Hypothalamus (tissue), 51 donors: ENCODE results near the gene PARD3B.

Experiments
- DNase-seq, 51 donors: peaks; one replicate each; lab custom pipeline; 2025; lab: John Stamatoyannopoulos, UW

Gene PARD3B

DNA sequence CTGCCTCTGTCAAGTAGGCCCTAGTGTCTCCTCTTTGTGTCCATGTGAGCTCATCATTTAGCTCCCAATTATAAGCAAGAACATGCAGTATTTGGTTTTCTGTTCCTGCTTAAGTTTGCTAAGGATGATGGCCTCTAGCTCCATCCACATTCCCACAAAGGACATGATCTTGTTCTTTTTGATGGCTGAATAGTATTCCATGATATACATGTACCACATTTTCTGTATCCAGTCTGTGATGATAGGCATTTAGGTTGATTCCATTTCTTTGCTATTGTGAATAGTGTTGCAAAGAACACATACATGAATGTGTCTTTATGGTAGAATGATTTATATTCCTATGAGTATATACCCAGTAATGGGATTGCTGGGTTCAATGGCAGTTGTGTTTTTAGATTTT, 263.2 kb downstream of the PARD3B start:
- DNase-seq: no peak

DNA sequence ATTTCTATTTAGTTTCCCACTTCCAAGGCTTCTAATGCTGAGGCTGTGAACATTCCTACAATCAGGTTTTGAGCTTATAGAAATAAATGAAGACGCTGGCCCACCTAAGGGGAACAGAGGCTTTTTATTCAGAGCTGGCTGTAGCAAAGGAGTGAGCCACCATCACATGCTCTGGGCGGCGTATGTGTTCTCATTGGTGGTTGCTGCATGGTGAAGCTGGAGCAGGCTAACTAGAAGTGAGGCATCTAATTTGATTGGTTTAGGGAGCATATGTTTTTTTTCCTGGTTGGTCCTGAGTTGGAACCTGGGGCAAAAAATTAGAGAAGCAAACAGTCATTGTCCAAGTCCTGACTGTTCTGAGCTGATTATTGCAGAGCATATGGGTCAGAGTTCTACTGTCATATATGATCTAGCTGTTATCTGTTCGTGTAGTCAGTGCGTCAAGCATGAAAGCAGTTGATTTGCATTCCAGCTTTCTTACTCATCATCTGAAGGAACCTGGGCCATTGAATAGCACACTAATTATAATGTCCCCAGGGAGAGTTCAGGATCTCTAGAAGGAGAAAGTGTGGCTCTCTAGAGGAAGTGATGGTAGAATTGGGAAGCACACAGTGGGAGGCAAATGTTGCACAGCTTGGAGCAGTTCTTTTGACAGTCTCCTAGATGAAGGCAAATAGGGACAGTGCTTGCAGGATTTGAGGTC, 279.6 kb downstream of the PARD3B start:
- DNase-seq: no peak

DNA sequence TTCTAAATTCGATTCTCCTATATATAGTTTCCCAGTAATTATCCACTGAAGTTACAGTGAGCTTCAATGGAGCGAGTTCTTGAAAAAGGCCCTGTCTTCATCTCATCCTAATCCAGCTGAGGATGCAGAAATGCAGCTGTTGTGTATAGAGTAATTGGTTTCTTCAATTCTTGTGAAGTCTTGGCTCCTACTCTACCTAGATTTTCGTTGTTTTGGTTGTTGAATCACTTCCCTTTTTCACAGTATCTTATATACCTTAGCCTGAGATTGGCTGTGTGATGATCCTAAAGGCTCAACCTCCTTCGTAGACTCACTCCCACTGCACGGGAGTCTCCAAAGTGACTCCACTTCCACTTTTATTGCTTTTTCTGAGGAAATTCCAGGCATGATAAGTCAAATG, 280.4 kb downstream of the PARD3B start:
- no peak for DNase-seq

GRCh38 chr2:204827701-204828590, 282.7 kb downstream of the PARD3B start:
- no peak for DNase-seq

DNA sequence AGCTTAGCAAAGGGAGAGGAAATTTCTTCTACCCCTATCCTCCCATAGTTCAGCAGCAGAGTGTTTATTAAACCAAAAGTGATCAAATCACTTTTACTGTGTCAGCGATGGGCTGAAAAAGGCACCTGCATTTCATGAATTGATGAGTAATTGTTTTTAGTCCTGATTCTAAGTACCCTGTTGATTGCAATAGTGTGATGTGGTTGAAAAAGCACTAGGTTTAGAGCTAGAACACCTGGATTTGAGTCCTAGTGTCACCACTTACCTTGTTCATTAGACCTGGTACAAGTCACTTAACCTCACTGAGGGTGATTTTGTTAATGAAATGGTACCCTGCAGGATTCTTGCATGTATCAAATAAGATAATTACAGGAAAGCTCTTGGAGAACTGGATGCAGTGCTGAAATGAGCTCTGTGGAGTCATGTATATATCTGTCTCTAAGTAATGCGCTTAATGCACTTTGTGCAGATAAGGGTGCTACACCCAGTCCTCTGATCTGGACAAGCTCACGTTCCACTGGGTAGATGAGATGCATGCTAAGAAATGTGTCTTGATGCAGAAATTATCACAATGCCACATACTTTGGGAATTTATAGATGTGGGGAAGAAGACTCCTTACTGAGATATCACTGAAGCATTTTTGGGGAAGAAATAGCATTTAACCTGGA, 289.6 kb downstream of the PARD3B start:
- DNase-seq: no peak

- no peak for DNase-seq
These were observed 290.5 kb downstream of the PARD3B start for GRCh38 chr2:204835786-204836185.

GRCh38 chr2:204840504-204840903, 295.2 kb downstream of the PARD3B start:
- DNase-seq: no peak

DNA sequence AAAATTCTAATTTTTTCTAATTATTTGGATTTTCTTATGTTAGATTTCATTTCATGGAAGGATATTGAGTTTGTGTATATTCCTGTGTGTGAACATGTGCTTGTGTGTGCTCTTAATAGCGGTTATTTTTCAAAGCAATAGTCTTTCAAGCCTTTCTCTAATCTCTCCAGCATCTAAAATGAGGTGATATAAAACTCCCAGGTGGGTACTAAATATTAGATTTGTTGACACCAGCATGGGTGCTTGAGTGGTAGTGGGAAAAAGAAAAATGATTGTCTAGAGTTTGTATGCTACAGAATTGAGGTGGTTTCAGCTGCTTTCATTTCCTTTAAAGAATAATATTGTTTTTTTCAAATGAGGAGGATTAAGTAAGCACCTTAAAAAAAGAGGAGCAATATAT, 296.8 kb downstream of the PARD3B start:
- DNase-seq: no peak

- DNase-seq: peak in 14 of 51 donors; percentile 4 to 39 (median 15)
These were observed 297.6 kb downstream of the PARD3B start for GRCh38 chr2:204842661-204843485.

GRCh38 chr2:204846471-204846870, 301.2 kb downstream of the PARD3B start:
- no peak for DNase-seq

- no peak for DNase-seq
These were observed 304.6 kb downstream of the PARD3B start for GRCh38 chr2:204849892-204850291.

- DNase-seq: no peak
These were observed 305.3 kb downstream of the PARD3B start for GRCh38 chr2:204850581-204850980.

DNA sequence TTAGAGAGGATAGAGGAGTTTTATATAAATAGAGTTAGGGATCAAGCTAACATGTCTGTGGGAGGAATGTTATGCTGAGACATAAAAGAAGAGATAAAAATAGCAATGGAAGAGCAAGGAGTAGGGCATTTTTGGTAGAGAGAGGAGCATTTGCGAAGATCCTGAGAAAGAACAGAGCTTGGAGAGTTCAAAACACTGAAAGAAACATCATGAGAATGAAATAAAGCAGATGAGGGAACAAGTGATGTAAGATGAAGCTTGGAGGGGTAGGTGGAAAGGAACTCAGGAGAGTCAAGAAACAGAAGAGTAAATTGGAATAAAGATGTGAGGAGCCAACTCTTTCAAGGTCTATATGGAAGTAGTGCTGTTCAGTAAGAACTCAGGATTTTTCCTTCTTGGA, 308.6 kb downstream of the PARD3B start:
- no peak for DNase-seq

DNA sequence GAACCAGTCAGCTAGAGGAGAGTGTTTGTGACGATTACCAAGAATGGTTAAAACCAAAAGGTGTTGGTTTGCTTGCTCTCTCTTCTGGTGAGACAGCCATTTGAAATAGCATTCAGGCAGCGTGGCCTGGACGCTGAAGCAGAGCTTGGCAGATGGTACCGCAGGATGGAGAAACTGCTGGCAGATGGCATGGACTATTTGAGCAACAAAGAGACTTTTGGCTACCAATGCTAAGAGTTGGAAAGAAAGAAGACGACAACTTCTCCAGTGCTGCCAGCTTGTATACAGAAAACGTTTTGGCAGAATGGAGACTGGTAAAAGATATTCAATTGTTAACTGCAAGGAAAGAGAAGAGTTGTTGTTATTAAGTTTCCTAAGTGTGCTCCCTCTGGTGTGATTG, 315.0 kb downstream of the PARD3B start:
- peak in 29 of 51 donors; percentile 1 to 62 (median 36) for DNase-seq

DNA sequence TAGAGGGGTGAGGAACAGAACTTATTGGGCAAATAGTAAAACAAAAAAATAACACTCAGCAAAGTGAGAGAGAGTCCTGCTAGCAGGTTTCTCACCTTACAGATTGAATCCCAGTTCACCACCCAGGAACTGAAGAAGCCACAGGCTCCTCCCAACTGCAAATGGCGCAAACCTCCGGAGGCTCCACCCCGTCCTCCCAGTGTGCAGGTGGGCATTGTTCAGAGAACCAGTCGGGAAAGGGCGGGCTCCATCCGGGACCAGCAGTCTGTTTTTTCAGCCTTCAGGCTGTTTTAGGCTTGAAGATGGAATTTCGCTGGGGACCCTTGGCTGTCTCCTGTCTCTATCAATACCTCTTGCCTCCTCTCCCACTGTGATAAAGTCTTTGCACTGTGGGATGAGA, 317.5 kb downstream of the PARD3B start:
- DNase-seq: no peak

DNA sequence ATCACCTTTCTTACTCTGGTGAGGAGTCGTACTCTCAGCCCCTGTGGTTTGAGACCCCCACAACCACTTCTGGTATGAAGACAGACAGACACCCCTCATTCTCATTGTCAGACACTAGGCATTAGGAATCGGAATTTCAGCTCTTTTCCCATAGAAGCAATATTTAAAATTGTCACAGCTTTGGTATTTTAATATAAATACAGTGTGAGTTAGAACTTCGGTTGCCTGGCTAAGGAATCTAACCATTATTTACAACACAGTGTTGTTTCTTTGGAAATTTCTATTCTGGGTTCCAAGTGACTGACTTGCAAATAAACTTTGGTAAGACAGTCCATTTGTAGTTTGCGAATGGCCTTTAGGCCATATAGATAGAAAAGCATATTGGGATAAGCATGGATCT, 318.1 kb downstream of the PARD3B start:
- no peak for DNase-seq

- DNase-seq: no peak
These were observed 324.0 kb downstream of the PARD3B start for GRCh38 chr2:204869132-204869823.

- DNase-seq: no peak
These were observed 324.8 kb downstream of the PARD3B start for GRCh38 chr2:204870053-204870452.

- DNase-seq: peak in 2 of 51 donors; percentile 13 to 43
These were observed 326.1 kb downstream of the PARD3B start for GRCh38 chr2:204871231-204871953.
